GM12878 (cell line): ENCODE measurements around the gene FRYL. TPM values are rescaled to one million over a fixed set of nuclear protein-coding genes. Genes with fewer than 3 reads are reported as not detected.

Source experiments
- BCL11A ChIP-seq: IDR thresholded peaks from 2 replicates; pipeline ENCODE4 v1.6.1; 2011; ENCODE audit warnings: low read depth, low read length
- BHLHE40 ChIP-seq, 2 experiments: fragments of 450-650 bp in 1 of 2; IDR thresholded peaks; 2 replicates each; pipeline ENCODE4 v1.6.1; 2011 to 2017; ENCODE audit warnings: low read depth in 2 of 2, borderline replicate concordance in 1 of 2, improper control_type of control experiment in 1 of 2, low read length in 1 of 2, mild to moderate bottlenecking in 1 of 2
- BRCA1 ChIP-seq: IDR thresholded peaks from 2 replicates; pipeline ENCODE4 v1.6.1; 2011; ENCODE audit warnings: low read depth, low read length, improper control_type of control experiment
- IKZF2 ChIP-seq, 2 experiments: fragments of 450-650 bp; IDR thresholded peaks; 2 replicates each; pipeline ENCODE4 v1.6.1; 2017; ENCODE audit warnings: mild to moderate bottlenecking in 2 of 2, moderate library complexity in 2 of 2
- IRF4 ChIP-seq: IDR thresholded peaks from 2 replicates; pipeline ENCODE4 v1.6.1; 2011; ENCODE audit warnings: low read depth, low read length
- KAT2A ChIP-seq: conservative IDR thresholded peaks from 2 replicates; pipeline ENCODE4 v1.6.1; 2011; ENCODE audit warnings: low read depth, low read length; ENCODE audit not compliant: control insufficient read depth
- MEF2A ChIP-seq: IDR thresholded peaks from 2 replicates; pipeline ENCODE4 v1.6.1; 2011; ENCODE audit warnings: low read depth, mild to moderate bottlenecking, low read length, moderate library complexity; ENCODE audit not compliant: insufficient read depth
- NFXL1 ChIP-seq: fragments of 450-650 bp; IDR thresholded peaks from 2 replicates; pipeline ENCODE4 v1.6.1; 2017; ENCODE audit warnings: antibody characterized with exemption, mild to moderate bottlenecking, borderline replicate concordance
- RAD21 ChIP-seq: IDR thresholded peaks from 2 replicates; pipeline ENCODE4 v1.6.1; 2011; ENCODE audit warnings: mild to moderate bottlenecking, low read depth, low read length, moderate library complexity; ENCODE audit not compliant: insufficient read depth
- SIN3A ChIP-seq: IDR thresholded peaks from 2 replicates; pipeline ENCODE4 v1.6.1; 2012; ENCODE audit warnings: low read depth, low read length, improper control_type of control experiment
- SP1 ChIP-seq: IDR thresholded peaks from one replicate; pipeline ENCODE4 v1.6.1; 2011; ENCODE audit warnings: low read depth, low read length
- SRF ChIP-seq, 2 experiments: IDR thresholded peaks; 2 replicates each; pipeline ENCODE4 v1.6.1; 2011; ENCODE audit warnings: low read depth in 2 of 2, low read length in 2 of 2, mild to moderate bottlenecking in 1 of 2, moderate library complexity in 1 of 2
- SUPT20H ChIP-seq: IDR thresholded peaks from 2 replicates; pipeline ENCODE4 v1.6.1; 2011; ENCODE audit warnings: low read depth, mild to moderate bottlenecking, low read length, moderate library complexity, borderline replicate concordance; ENCODE audit not compliant: control insufficient read depth
- ZBTB33 ChIP-seq: fragments of 450-650 bp; IDR thresholded peaks from 2 replicates; pipeline ENCODE4 v1.6.1; 2017; ENCODE audit warnings: mild to moderate bottlenecking
- ZNF384 ChIP-seq: IDR thresholded peaks from 2 replicates; pipeline ENCODE4 v1.6.1; 2012; ENCODE audit warnings: low read depth, mild to moderate bottlenecking, low read length, improper control_type of control experiment, borderline replicate concordance
- polyA plus RNA-seq, 11 experiments: library from polyadenylated mRNA; depleted of rRNA in 4 of 11; unstranded in 6 of 11; stranded (reverse) in 5 of 11; fragments of >200 nt; fragmentation: Nextera tagmentation in 4 of 11; fragmentation: Illumina TruSeq in 1 of 11; extraction: Ambion mirVana in 4 of 11; extraction: Trizol in 1 of 11; gene quantifications; 1 replicate in 1 of 11; 2 replicates in 10 of 11; pipeline versions ENCODE4 v1.2.1 to v1.2.3, GENCODE V29; 2011 to 2016; ENCODE audit warnings: inconsistent platforms in 2 of 11, missing spikeins in 2 of 11, low read depth in 1 of 11
- total RNA-seq, 4 experiments: library from RNA; depleted of rRNA in 3 of 4; stranded (reverse); fragments of >200 nt in 3 of 4; fragmentation: Illumina TruSeq in 1 of 4; extraction: Trizol in 1 of 4; gene quantifications; 2 replicates each; pipeline versions ENCODE4 v1.2.1 to v1.2.3, GENCODE V29; 2013 to 2021
- TF ChIP-seq, protein P1 (sequence below): fragments of 450-650 bp; IDR thresholded peaks from 2 replicates; pipeline ENCODE4 v1.6.1; 2017; ENCODE audit warnings: borderline replicate concordance
- TF ChIP-seq, protein P2 (sequence below), 3 experiments: IDR thresholded peaks in 2 of 3; conservative IDR thresholded peaks in 1 of 3; 2 replicates each; pipeline ENCODE4 v1.5.1; 2011; ENCODE audit warnings: low read depth in 3 of 3, low read length in 3 of 3, mild to moderate bottlenecking in 3 of 3, control low read depth in 2 of 3, moderate library complexity in 2 of 3, inconsistent platforms in 1 of 3, mixed read lengths in 1 of 3; ENCODE audit not compliant: control insufficient read depth in 2 of 3, insufficient read depth in 1 of 3; ENCODE audit errors: extremely low read depth in 1 of 3
- TF ChIP-seq, protein P3 (sequence below): fragments of 450-650 bp; IDR thresholded peaks from 2 replicates; pipeline ENCODE4 v1.6.1; 2017; ENCODE audit warnings: mild to moderate bottlenecking, low read depth, inconsistent platforms; ENCODE audit not compliant: poor library complexity, severe bottlenecking

The FRYL gene
- total and polyA plus RNA-seq, 10 of the 15 experiments (the other 5 are each of a cell fraction or from before 2014, with no cell fraction given), result 10.3 to 50.6 (median 28.7) TPM

- no peak for TF ChIP-seq NFXL1
- TF ChIP-seq, protein P1, sequence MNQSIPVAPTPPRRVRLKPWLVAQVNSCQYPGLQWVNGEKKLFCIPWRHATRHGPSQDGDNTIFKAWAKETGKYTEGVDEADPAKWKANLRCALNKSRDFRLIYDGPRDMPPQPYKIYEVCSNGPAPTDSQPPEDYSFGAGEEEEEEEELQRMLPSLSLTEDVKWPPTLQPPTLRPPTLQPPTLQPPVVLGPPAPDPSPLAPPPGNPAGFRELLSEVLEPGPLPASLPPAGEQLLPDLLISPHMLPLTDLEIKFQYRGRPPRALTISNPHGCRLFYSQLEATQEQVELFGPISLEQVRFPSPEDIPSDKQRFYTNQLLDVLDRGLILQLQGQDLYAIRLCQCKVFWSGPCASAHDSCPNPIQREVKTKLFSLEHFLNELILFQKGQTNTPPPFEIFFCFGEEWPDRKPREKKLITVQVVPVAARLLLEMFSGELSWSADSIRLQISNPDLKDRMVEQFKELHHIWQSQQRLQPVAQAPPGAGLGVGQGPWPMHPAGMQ, result no peak
- TF ChIP-seq MEF2A, result no peak
- TF ChIP-seq RAD21, result no peak
- TF ChIP-seq, protein P2, sequence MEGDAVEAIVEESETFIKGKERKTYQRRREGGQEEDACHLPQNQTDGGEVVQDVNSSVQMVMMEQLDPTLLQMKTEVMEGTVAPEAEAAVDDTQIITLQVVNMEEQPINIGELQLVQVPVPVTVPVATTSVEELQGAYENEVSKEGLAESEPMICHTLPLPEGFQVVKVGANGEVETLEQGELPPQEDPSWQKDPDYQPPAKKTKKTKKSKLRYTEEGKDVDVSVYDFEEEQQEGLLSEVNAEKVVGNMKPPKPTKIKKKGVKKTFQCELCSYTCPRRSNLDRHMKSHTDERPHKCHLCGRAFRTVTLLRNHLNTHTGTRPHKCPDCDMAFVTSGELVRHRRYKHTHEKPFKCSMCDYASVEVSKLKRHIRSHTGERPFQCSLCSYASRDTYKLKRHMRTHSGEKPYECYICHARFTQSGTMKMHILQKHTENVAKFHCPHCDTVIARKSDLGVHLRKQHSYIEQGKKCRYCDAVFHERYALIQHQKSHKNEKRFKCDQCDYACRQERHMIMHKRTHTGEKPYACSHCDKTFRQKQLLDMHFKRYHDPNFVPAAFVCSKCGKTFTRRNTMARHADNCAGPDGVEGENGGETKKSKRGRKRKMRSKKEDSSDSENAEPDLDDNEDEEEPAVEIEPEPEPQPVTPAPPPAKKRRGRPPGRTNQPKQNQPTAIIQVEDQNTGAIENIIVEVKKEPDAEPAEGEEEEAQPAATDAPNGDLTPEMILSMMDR (IDR thresholded peaks at IDR 0.05 in 2 of 3, conservative IDR thresholded peaks at IDR 0.05 in 1 of 3; ENCODE audit: control insufficient read depth in 2 of 3, extremely low read depth in 1 of 3, insufficient read depth in 1 of 3, low read depth in 3 of 3, low read length in 3 of 3), result no peak
- no peak for TF ChIP-seq KAT2A
- no peak for TF ChIP-seq ZBTB33
- TF ChIP-seq BCL11A, result no peak
- peak; percentile 26 to 39; a peak in 2 of 4 replicates for TF ChIP-seq BHLHE40 (IDR thresholded peaks at IDR 0.05; ENCODE audit: borderline replicate concordance in 1 of 2, low read depth in 2 of 2, low read length in 1 of 2)
- no peak for TF ChIP-seq SRF (IDR thresholded peaks at IDR 0.05; ENCODE audit: low read depth in 2 of 2, low read length in 2 of 2)
- TF ChIP-seq IRF4, result no peak
- TF ChIP-seq, protein P3, sequence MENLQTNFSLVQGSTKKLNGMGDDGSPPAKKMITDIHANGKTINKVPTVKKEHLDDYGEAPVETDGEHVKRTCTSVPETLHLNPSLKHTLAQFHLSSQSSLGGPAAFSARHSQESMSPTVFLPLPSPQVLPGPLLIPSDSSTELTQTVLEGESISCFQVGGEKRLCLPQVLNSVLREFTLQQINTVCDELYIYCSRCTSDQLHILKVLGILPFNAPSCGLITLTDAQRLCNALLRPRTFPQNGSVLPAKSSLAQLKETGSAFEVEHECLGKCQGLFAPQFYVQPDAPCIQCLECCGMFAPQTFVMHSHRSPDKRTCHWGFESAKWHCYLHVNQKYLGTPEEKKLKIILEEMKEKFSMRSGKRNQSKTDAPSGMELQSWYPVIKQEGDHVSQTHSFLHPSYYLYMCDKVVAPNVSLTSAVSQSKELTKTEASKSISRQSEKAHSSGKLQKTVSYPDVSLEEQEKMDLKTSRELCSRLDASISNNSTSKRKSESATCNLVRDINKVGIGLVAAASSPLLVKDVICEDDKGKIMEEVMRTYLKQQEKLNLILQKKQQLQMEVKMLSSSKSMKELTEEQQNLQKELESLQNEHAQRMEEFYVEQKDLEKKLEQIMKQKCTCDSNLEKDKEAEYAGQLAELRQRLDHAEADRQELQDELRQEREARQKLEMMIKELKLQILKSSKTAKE, result peak; percentile 94
- TF ChIP-seq SUPT20H, result no peak
- no peak for TF ChIP-seq BRCA1
- peak; percentile 99 for TF ChIP-seq SP1
- peak; percentile 41 to 43; a peak in 3 of 4 replicates for TF ChIP-seq IKZF2 (IDR thresholded peaks at IDR 0.05)
- TF ChIP-seq SIN3A, result no peak
- no peak for TF ChIP-seq ZNF384
Observed at GRCh38 chr4:48779998-48780864, at the start of gene FRYL (continued).
